HEK293 (cell line): ENCODE data around the gene NEURL1.

Experiments
- CTCF ChIA-PET: fragments of 350-600 bp; formaldehyde crosslinking; extraction: SDS; loops from one replicate; lab custom pipeline; 2021; ENCODE audit warnings: antibody characterized with exemption; lab: Yijun Ruan, JAX
- POLR2A ChIA-PET: fragments of 300-600 bp; formaldehyde crosslinking; extraction: SDS; loops from one replicate; lab custom pipeline; 2020; ENCODE audit warnings: antibody characterized with exemption, inconsistent platforms; lab: Yijun Ruan, JAX
- H3K27ac ChIP-seq: fragments of 200-500 bp; sonication (Bioruptor generic); 2 replicates; pipeline ENCODE4 v1.5.1; 2014; ENCODE audit warnings: low read depth, low read length, control low read depth, inconsistent platforms; ENCODE audit errors: extremely low read depth
- H3K36me3 ChIP-seq, 2 experiments: fragments of 200-500 bp in 1 of 2; sonication (Bioruptor generic) in 1 of 2; 1 replicate in 1 of 2; 2 replicates in 1 of 2; pipeline ENCODE4 v1.5.1; 2014 to 2017; ENCODE audit warnings: inconsistent platforms in 2 of 2, low read length in 2 of 2; ENCODE audit not compliant: control insufficient read depth in 2 of 2, insufficient read depth in 1 of 2
- H3K4me1 ChIP-seq: fragments of 200-500 bp; sonication (Bioruptor generic); 2 replicates; pipeline ENCODE4 v1.5.1; 2014; ENCODE audit warnings: mild to moderate bottlenecking, low read length, inconsistent platforms; ENCODE audit not compliant: control insufficient read depth, insufficient read depth
- H3K4me3 ChIP-seq: 2 replicates; pipeline ENCODE4 v1.5.1; 2011; ENCODE audit warnings: low read depth, mild to moderate bottlenecking, control low read depth, low read length, moderate library complexity
- H3K9me3 ChIP-seq: fragments of 200-500 bp; sonication (Bioruptor generic); 2 replicates; pipeline ENCODE4 v1.5.1; 2014; ENCODE audit warnings: low read depth, low read length, inconsistent platforms; ENCODE audit not compliant: control insufficient read depth, insufficient read depth
- MZF1 ChIP-seq: fragments of 450-650 bp; formaldehyde crosslinking; IDR thresholded peaks from 2 replicates; pipeline ENCODE4 v1.5.1; 2017; ENCODE audit warnings: missing biosample characterization, missing genetic modification characterization, borderline replicate concordance
- PRDM10 ChIP-seq: fragments of 450-650 bp; formaldehyde crosslinking; IDR thresholded peaks from 2 replicates; pipeline ENCODE4 v1.5.1; 2016; ENCODE audit warnings: missing biosample characterization, missing genetic modification characterization
- SP2 ChIP-seq: fragments of 450-650 bp; formaldehyde crosslinking; IDR thresholded peaks from 2 replicates; pipeline ENCODE4 v1.5.1; 2016; ENCODE audit warnings: missing biosample characterization, missing genetic modification characterization
- TCF7L2 ChIP-seq: IDR thresholded peaks from 2 replicates; pipeline ENCODE4 v1.6.1; 2011; ENCODE audit warnings: low read depth, mild to moderate bottlenecking, inconsistent platforms, low read length, moderate library complexity, borderline replicate concordance
- ZBTB48 ChIP-seq: fragments of 450-650 bp; formaldehyde crosslinking; IDR thresholded peaks from 2 replicates; pipeline ENCODE4 v1.5.1; 2016; ENCODE audit warnings: missing biosample characterization, missing genetic modification characterization
- ZBTB6 ChIP-seq: fragments of 450-650 bp; formaldehyde crosslinking; IDR thresholded peaks from 2 replicates; pipeline ENCODE4 v1.5.1; 2017; ENCODE audit warnings: missing biosample characterization, missing genetic modification characterization
- ZIC2 ChIP-seq: fragments of 450-650 bp; formaldehyde crosslinking; IDR thresholded peaks from 2 replicates; pipeline ENCODE4 v1.5.1; 2016; ENCODE audit warnings: missing biosample characterization, missing genetic modification characterization
- ZNF10 ChIP-seq: fragments of 450-650 bp; formaldehyde crosslinking; IDR thresholded peaks from 2 replicates; pipeline ENCODE4 v1.5.1; 2017; ENCODE audit warnings: missing biosample characterization, missing genetic modification characterization
- ZNF132 ChIP-seq: fragments of 450-650 bp; formaldehyde crosslinking; IDR thresholded peaks from 2 replicates; pipeline ENCODE4 v1.5.1; 2017; ENCODE audit warnings: missing biosample characterization, missing genetic modification characterization, borderline replicate concordance
- ZNF239 ChIP-seq: fragments of 450-650 bp; formaldehyde crosslinking; IDR thresholded peaks from 2 replicates; pipeline ENCODE4 v1.5.1; 2016; ENCODE audit warnings: missing biosample characterization, missing genetic modification characterization
- ZNF398 ChIP-seq: fragments of 450-650 bp; formaldehyde crosslinking; IDR thresholded peaks from 2 replicates; pipeline ENCODE4 v1.5.1; 2017; ENCODE audit warnings: missing biosample characterization, missing genetic modification characterization
- ZNF473 ChIP-seq: fragments of 450-650 bp; formaldehyde crosslinking; IDR thresholded peaks from 2 replicates; pipeline ENCODE4 v1.5.1; 2017; ENCODE audit warnings: missing biosample characterization, missing genetic modification characterization
- ZNF529 ChIP-seq: fragments of 450-650 bp; formaldehyde crosslinking; IDR thresholded peaks from 2 replicates; pipeline ENCODE4 v1.5.1; 2017; ENCODE audit warnings: missing genetic modification characterization, missing biosample characterization; ENCODE audit not compliant: insufficient replicate concordance
- ZNF548 ChIP-seq: fragments of 450-650 bp; formaldehyde crosslinking; IDR thresholded peaks from 2 replicates; pipeline ENCODE4 v1.5.1; 2016; ENCODE audit warnings: missing biosample characterization, missing genetic modification characterization
- ZNF585B ChIP-seq: fragments of 450-650 bp; formaldehyde crosslinking; IDR thresholded peaks from 2 replicates; pipeline ENCODE4 v1.5.1; 2016; ENCODE audit warnings: missing biosample characterization, missing genetic modification characterization
- ZNF664 ChIP-seq: fragments of 450-650 bp; formaldehyde crosslinking; IDR thresholded peaks from 2 replicates; pipeline ENCODE4 v1.5.1; 2016; ENCODE audit warnings: missing biosample characterization, missing genetic modification characterization
- TF ChIP-seq, protein P1 (sequence below): sonication (generic); formaldehyde crosslinking; IDR thresholded peaks from 2 replicates; pipeline ENCODE4 v1.8.1; 2022; ENCODE audit warnings: mild to moderate bottlenecking, moderate library complexity, missing genetic modification reagents
- TF ChIP-seq, protein P2 (sequence below): fragments of 450-650 bp; formaldehyde crosslinking; IDR thresholded peaks from 2 replicates; pipeline ENCODE4 v1.5.1; 2016; ENCODE audit warnings: missing biosample characterization, missing genetic modification characterization
- TF ChIP-seq, protein P3 (sequence below): fragments of 450-650 bp; formaldehyde crosslinking; IDR thresholded peaks from 2 replicates; pipeline ENCODE4 v1.5.1; 2016; ENCODE audit warnings: missing biosample characterization, missing genetic modification characterization

The NEURL1 gene

DNA sequence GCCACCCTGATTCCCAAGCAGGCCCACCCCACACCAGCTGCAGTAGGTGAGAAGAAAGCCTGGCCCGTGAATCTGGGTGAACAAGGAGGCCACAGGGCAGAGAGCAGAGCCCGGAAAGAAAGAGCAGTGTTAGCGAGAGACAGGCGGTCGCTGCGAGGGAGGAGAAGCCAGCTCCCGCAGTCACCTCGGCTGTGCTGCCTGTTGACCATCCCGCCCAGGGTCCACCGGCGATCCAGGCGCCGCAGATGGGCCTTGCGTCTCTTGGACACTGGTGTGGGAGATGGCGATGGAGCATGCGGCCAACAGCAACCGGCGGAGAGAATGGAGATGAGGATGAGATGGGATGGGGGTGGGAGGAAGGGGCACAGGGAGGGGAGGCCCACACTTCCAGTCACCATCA lies 128.8 kb downstream of the NEURL1 start:
- POLR2A ChIA-PET: interaction anchor here (1.1 kb wide), 1 partner anchor 23 kb away, joined by 3 read pairs; no protein-coding TSS in a partner anchor
- Histone ChIP-seq H3K9me3 (no peaks in the 10 kb centered on the region), H3K4me3 (no peak overlapping the region), H3K27ac (no peak overlapping the region), H3K4me1 (no peaks in the 10 kb centered on the region), H3K36me3 (peaks cover 0 to 95% of the 10 kb centered on the region in 2 experiments; a peak in 1 of 3 replicates)
- CTCF ChIA-PET: interaction anchor here (0.6 kb wide), 1 partner anchor 18 kb away, joined by 3 read pairs; no protein-coding TSS in a partner anchor
- TF ChIP-seq TCF7L2: no peak
- TF ChIP-seq ZNF585B: no peak
- TF ChIP-seq ZNF664 (tag by site-specific recombination): no peak
- no peak for TF ChIP-seq ZNF10 (tag by site-specific recombination)
- TF ChIP-seq ZBTB6 (tag by site-specific recombination): no peak
- no peak for TF ChIP-seq ZNF473
- TF ChIP-seq ZNF132 (tag by site-specific recombination): no peak
- no peak for TF ChIP-seq PRDM10 (tag by site-specific recombination)
- TF ChIP-seq ZNF548 (tag by site-specific recombination): no peak
- TF ChIP-seq ZNF529 (tag by site-specific recombination): no peak
- TF ChIP-seq, protein P1, sequence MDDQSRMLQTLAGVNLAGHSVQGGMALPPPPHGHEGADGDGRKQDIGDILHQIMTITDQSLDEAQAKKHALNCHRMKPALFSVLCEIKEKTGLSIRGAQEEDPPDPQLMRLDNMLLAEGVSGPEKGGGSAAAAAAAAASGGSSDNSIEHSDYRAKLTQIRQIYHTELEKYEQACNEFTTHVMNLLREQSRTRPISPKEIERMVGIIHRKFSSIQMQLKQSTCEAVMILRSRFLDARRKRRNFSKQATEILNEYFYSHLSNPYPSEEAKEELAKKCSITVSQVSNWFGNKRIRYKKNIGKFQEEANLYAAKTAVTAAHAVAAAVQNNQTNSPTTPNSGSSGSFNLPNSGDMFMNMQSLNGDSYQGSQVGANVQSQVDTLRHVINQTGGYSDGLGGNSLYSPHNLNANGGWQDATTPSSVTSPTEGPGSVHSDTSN (CRISPR knock-in tag): no peak
- TF ChIP-seq ZNF239 (tag by site-specific recombination): no peak
- no peak for TF ChIP-seq MZF1
- no peak for TF ChIP-seq ZNF398 (tag by site-specific recombination)
- no peak for TF ChIP-seq SP2
- TF ChIP-seq, protein P2, sequence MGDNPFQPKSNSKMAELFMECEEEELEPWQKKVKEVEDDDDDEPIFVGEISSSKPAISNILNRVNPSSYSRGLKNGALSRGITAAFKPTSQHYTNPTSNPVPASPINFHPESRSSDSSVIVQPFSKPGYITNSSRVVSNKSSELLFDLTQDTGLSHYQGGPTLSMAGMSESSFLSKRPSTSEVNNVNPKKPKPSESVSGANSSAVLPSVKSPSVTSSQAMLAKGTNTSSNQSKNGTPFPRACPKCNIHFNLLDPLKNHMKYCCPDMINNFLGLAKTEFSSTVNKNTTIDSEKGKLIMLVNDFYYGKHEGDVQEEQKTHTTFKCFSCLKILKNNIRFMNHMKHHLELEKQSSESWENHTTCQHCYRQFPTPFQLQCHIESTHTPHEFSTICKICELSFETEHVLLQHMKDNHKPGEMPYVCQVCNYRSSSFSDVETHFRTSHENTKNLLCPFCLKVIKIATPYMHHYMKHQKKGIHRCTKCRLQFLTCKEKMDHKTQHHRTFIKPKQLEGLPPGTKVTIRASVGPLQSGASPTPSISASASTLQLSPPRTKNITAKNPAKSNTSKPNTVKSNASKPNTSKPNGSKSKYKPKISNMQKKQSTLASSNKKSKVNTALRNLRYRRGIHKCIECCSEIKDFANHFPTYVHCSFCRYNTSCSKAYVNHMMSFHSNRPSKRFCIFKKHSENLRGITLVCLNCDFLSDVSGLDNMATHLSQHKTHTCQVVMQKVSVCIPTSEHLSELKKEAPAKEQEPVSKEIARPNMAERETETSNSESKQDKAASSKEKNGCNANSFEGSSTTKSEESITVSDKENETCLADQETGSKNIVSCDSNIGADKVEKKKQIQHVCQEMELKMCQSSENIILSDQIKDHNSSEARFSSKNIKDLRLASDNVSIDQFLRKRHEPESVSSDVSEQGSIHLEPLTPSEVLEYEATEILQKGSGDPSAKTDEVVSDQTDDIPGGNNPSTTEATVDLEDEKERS (tag by site-specific recombination): no peak
- no peak for TF ChIP-seq ZBTB48 (tag by site-specific recombination)
- TF ChIP-seq, protein P3, sequence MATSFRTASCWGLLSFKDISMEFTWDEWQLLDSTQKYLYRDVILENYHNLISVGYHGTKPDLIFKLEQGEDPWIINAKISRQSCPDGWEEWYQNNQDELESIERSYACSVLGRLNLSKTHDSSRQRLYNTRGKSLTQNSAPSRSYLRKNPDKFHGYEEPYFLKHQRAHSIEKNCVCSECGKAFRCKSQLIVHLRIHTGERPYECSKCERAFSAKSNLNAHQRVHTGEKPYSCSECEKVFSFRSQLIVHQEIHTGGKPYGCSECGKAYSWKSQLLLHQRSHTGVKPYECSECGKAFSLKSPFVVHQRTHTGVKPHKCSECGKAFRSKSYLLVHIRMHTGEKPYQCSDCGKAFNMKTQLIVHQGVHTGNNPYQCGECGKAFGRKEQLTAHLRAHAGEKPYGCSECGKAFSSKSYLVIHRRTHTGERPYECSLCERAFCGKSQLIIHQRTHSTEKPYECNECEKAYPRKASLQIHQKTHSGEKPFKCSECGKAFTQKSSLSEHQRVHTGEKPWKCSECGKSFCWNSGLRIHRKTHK: no peak
- no peak for TF ChIP-seq ZIC2 (tag by site-specific recombination)
